Lower lobe of right lung (tissue), 2 donors: ENCODE results near the gene CMC1. TPM values are rescaled to one million over a fixed set of nuclear protein-coding genes. Genes with fewer than 3 reads are reported as not detected.

Experiments used
- ATAC-seq, 2 donors: fragments of 200-7000 bp; cut with Tn5 transposase; one replicate each; pipeline ENCODE4 v1.9.1; 2020 to 2022; ENCODE audit warnings: mild to moderate bottlenecking in 2 of 2, moderate library complexity in 2 of 2
- DNase-seq: peaks from one replicate; pipeline ENCODE4 v3.0.0-alpha.2; 2020
- H3K27ac ChIP-seq: fragments of 200-600 bp; one replicate; pipeline ENCODE4 v1.8.0; 2022
- H3K27me3 ChIP-seq: fragments of 200-600 bp; one replicate; pipeline ENCODE4 v1.8.0; 2022; ENCODE audit warnings: low read depth
- H3K36me3 ChIP-seq: fragments of 200-600 bp; one replicate; pipeline ENCODE4 v1.8.0; 2022; ENCODE audit warnings: mild to moderate bottlenecking
- H3K4me1 ChIP-seq: fragments of 200-600 bp; one replicate; pipeline ENCODE4 v1.8.0; 2022
- H3K4me3 ChIP-seq: fragments of 200-600 bp; one replicate; pipeline ENCODE4 v1.8.0; 2022; ENCODE audit warnings: mild to moderate bottlenecking
- H3K9me3 ChIP-seq: fragments of 200-600 bp; one replicate; pipeline ENCODE4 v1.8.0; 2022
- CTCF ChIP-seq: fragments of 200-600 bp; IDR thresholded peaks from one replicate; pipeline ENCODE4 v1.8.0; 2022; ENCODE audit warnings: antibody characterized with exemption, mild to moderate bottlenecking
- intact Hi-C: fragments of 100-400 bp; cut with DNase I; formaldehyde crosslinking; loops from one replicate; pipeline ENCODE4 v1.11.0; 2022
- total RNA-seq: library from RNA; stranded (reverse); fragmentation: NEBNext Ultra II Directional; extraction: Animal tissue kit (Norgen Biotek cat#: 25700); gene quantifications from one replicate; pipeline ENCODE4 v1.2.1, GENCODE V29; 2021
- donor health status: DM: no; HTN: yes; CAD: no; lungs with severe emphysema.

CMC1 gene
- total RNA-seq, 1 donor from 2014 or later = 23.6 TPM

- H3K4me3 ChIP-seq = no peak overlapping the region
- DNase-seq (no peak), ATAC-seq (no peak)
- no peak overlapping the region for H3K27ac ChIP-seq
- intact Hi-C loops = no loop called here
- TF ChIP-seq CTCF = no peak
- H3K36me3 ChIP-seq = no peaks in the 10 kb centered on the region
- H3K4me1 ChIP-seq = peaks cover 28% of the 10 kb centered on the region
- H3K27me3 ChIP-seq = no peaks in the 10 kb centered on the region
- H3K9me3 ChIP-seq = no peaks in the 10 kb centered on the region
Observed at GRCh38 chr3:28239108-28239507, 2.3 kb upstream of the CMC1 start.

- TF ChIP-seq CTCF = no peak
- H3K4me1 ChIP-seq = peaks cover 40% of the 10 kb centered on the region
- ATAC-seq (no peak), DNase-seq (no peak)
- no peaks in the 10 kb centered on the region for H3K36me3 ChIP-seq
- no peak overlapping the region for H3K4me3 ChIP-seq
- H3K27me3 ChIP-seq = no peaks in the 10 kb centered on the region
- intact Hi-C loops = no loop called here
- no peaks in the 10 kb centered on the region for H3K9me3 ChIP-seq
- no peak overlapping the region for H3K27ac ChIP-seq
Observed at GRCh38 chr3:28240441-28240840, 978 bp upstream of the CMC1 start.

GRCh38 chr3:28242519-28242918, 1.1 kb downstream of the CMC1 start:
- Histone ChIP-seq H3K9me3 (no peaks in the 10 kb centered on the region), H3K4me1 (peaks cover 44% of the 10 kb centered on the region), H3K4me3 (peak overlapping the region; percentile 95), H3K27ac (no peak overlapping the region), H3K36me3 (no peaks in the 10 kb centered on the region), H3K27me3 (no peaks in the 10 kb centered on the region)
- DNase-seq (no peak), ATAC-seq (no peak)
- TF ChIP-seq CTCF = no peak
- intact Hi-C loops = no loop called here

GRCh38 chr3:28243424-28244106, 2.1 kb downstream of the CMC1 start:
- DNase-seq = no peak
- no peak for ATAC-seq
- Histone ChIP-seq H3K36me3 (no peaks in the 10 kb centered on the region), H3K27me3 (no peaks in the 10 kb centered on the region), H3K9me3 (no peaks in the 10 kb centered on the region), H3K4me3 (no peak overlapping the region), H3K27ac (no peak overlapping the region), H3K4me1 (peaks cover 44% of the 10 kb centered on the region)
- no peak for TF ChIP-seq CTCF
- intact Hi-C loops = no loop called here

GRCh38 chr3:28244491-28244890, 3.1 kb downstream of the CMC1 start:
- no peaks in the 10 kb centered on the region for H3K36me3 ChIP-seq
- intact Hi-C loops = no loop called here
- no peaks in the 10 kb centered on the region for H3K9me3 ChIP-seq
- TF ChIP-seq CTCF = no peak
- H3K27ac ChIP-seq = no peak overlapping the region
- H3K4me1 ChIP-seq = peaks cover 44% of the 10 kb centered on the region
- no peak overlapping the region for H3K4me3 ChIP-seq
- ATAC-seq (no peak), DNase-seq (peak; percentile 58)
- H3K27me3 ChIP-seq = no peaks in the 10 kb centered on the region
